ENCODE results near the gene STK32B. TPM values are rescaled to one million over a fixed set of nuclear protein-coding genes. Genes with fewer than 3 reads are reported as not detected.
"Not testable (repeated sequence)": the region's sequence is repeated elsewhere in the genome, so short reads cannot be mapped to it uniquely, and the experiment has no call there.

STK32B gene
- 3.4 and 3.5 TPM in 2 replicates for total RNA-seq
- long read RNA-seq, partial matches to known transcripts: 0 of 2 reads
- long read RNA-seq, other reads (novel, unspliced or antisense): 2 of 2 reads

DNA sequence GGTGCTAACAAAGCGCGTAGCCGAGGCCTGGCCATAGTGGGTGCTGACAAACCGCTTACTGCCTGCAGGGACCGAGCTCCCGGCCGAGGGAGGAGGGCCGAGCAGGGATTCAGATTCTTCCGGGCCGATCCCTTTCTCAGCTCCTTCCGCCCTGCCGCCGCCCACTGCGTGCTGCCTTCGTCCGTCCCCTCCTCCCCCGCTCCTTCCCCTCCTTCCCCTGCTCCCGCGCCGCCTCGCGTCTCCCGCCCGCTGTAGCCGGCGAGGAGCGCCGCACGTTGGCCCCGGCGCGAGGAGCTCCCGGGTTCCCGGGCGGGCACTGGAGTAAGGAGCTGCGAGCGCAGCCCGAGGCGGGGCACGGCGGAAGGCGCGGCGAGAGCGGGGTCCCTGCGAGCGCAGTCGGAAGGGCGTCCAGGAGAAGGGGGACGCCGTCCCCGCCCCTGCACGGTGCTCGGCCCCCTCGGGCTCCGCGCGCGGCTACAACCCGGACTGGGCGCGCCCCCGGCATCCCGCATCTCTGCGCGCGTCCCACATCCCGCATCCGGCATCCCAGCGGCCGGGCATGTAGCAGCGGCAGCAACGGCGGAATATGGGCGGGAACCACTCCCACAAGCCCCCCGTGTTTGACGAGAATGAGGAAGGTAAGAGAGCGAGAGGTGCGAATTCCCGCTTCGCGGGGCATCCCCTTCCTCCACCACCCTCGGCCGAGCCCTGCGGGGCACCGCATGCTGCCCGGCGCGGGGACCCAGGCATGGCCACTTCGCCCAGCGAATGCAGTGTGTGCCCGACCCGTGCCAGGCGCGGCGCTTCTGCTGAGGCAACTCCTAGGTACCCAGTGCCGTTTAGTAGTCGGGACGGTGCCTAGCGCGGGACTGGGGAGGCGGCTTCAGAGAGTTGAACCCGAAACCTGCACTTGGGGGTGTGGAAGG is at the start of gene STK32B:
TSS of gene STK32B (plus strand) at position 203 of the 926 bp plus-strand sequence.
- DNase-seq (ENCODE audit: low read depth, low spot score): peak; percentile 60
- Mint-ChIP-seq H3K27me3 (ENCODE audit: low read depth) (peaks cover 27% of the 10 kb centered on the region), H3K27ac (ENCODE audit: unreplicated experiment) (peak within 1 kb of the TSS; percentile 83), H3K4me3 (peak within 1 kb of the TSS; percentile 87), H3K36me3 (ENCODE audit: low read depth) (no peaks in the 10 kb centered on the region), H3K9me3 (no peaks in the 10 kb centered on the region), H3K4me1 (peaks cover 12% of the 10 kb centered on the region)
- TF ChIP-seq, protein P1, sequence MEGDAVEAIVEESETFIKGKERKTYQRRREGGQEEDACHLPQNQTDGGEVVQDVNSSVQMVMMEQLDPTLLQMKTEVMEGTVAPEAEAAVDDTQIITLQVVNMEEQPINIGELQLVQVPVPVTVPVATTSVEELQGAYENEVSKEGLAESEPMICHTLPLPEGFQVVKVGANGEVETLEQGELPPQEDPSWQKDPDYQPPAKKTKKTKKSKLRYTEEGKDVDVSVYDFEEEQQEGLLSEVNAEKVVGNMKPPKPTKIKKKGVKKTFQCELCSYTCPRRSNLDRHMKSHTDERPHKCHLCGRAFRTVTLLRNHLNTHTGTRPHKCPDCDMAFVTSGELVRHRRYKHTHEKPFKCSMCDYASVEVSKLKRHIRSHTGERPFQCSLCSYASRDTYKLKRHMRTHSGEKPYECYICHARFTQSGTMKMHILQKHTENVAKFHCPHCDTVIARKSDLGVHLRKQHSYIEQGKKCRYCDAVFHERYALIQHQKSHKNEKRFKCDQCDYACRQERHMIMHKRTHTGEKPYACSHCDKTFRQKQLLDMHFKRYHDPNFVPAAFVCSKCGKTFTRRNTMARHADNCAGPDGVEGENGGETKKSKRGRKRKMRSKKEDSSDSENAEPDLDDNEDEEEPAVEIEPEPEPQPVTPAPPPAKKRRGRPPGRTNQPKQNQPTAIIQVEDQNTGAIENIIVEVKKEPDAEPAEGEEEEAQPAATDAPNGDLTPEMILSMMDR (conservative IDR thresholded peaks at IDR 0.05): no peak

- not testable (repeated sequence) for H3K4me1 Mint-ChIP-seq; H3K27ac Mint-ChIP-seq (ENCODE audit: unreplicated experiment); H3K9me3 Mint-ChIP-seq; DNase-seq (ENCODE audit: low read depth, low spot score); H3K36me3 Mint-ChIP-seq (ENCODE audit: low read depth); H3K4me3 Mint-ChIP-seq
- peaks cover 10% of the 10 kb centered on the region for H3K27me3 Mint-ChIP-seq (ENCODE audit: low read depth)
Measured at GRCh38 chr4:5001641-5002040, 49.6 kb upstream of the STK32B start.

DNA sequence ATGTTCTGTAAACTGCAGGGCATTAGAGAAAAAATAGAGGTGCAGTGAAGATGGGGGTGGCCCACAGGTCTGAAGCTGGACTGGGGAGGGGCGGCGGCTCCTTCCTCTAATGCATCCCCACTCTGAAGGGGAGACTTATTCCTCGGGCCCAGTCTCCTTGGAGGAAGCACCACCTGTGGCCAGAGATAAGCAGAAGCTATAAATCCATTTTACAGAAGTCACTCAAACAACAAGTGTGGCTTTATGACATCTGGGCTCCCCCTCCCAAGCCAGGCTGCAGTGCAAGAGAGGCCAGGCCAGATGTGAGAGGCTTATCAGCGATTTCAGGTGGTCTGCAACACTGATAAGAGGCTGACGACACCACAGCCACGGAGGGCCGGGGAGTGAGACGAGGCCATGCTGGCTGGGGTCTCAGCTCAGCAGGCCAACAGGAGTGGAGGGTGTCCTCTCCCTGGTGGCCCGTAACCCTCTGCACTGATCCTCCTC is 47.9 kb upstream of the STK32B start:
- H3K9me3 Mint-ChIP-seq: no peaks in the 10 kb centered on the region

GRCh38 chr4:5003918-5004317 is 47.4 kb upstream of the STK32B start:
- TF ChIP-seq, protein P1 (conservative IDR thresholded peaks at IDR 0.05): no peak
- Mint-ChIP-seq H3K27ac (ENCODE audit: unreplicated experiment) (no peak overlapping the region), H3K4me3 (no peak overlapping the region), H3K9me3 (no peaks in the 10 kb centered on the region), H3K4me1 (no peaks in the 10 kb centered on the region), H3K27me3 (ENCODE audit: low read depth) (peaks cover 8% of the 10 kb centered on the region), H3K36me3 (ENCODE audit: low read depth) (no peaks in the 10 kb centered on the region)
- DNase-seq (ENCODE audit: low read depth, low spot score): no peak

More for the DNA sequence above, 47.9 kb upstream of the STK32B start:
- Mint-ChIP-seq H3K36me3 (ENCODE audit: low read depth) (no peaks in the 10 kb centered on the region), H3K4me1 (no peaks in the 10 kb centered on the region), H3K27me3 (ENCODE audit: low read depth) (peaks cover 8% of the 10 kb centered on the region), H3K4me3 (no peak overlapping the region), H3K27ac (ENCODE audit: unreplicated experiment) (no peak overlapping the region)
- TF ChIP-seq, protein P1 (conservative IDR thresholded peaks at IDR 0.05): no peak
- no peak for DNase-seq (ENCODE audit: low read depth, low spot score)

DNA sequence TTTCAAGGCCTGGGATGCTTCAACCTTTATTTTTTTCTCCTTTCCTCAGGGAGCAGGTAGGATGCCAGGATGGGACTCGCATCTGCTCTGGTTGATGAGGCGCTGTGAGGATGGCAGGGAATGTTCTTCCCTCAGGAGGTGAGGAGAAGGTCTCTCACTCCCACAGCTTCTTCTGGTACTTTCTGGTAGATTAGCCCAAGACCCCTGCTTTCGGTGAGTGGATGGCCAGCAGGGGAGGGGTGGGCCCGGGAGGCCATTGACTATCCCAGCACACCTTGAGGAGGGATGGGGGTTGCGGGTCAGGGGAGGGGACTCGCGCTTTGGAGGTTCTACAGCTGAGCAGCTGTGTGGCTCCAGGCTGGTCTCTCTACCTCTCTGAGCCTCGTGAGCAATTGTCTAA is 46.8 kb upstream of the STK32B start:
- TF ChIP-seq, protein P1 (conservative IDR thresholded peaks at IDR 0.05): no peak
- DNase-seq (ENCODE audit: low read depth, low spot score): no peak
- Mint-ChIP-seq H3K4me3 (no peak overlapping the region), H3K27me3 (ENCODE audit: low read depth) (peaks cover 8% of the 10 kb centered on the region), H3K4me1 (no peaks in the 10 kb centered on the region), H3K9me3 (no peaks in the 10 kb centered on the region), H3K36me3 (ENCODE audit: low read depth) (no peaks in the 10 kb centered on the region), H3K27ac (ENCODE audit: unreplicated experiment) (no peak overlapping the region)

GRCh38 chr4:5006932-5007331 is 44.3 kb upstream of the STK32B start:
- H3K27me3 Mint-ChIP-seq (ENCODE audit: low read depth): peaks cover 12% of the 10 kb centered on the region
- not testable (repeated sequence) for DNase-seq (ENCODE audit: low read depth, low spot score); H3K9me3 Mint-ChIP-seq; H3K4me1 Mint-ChIP-seq; H3K27ac Mint-ChIP-seq (ENCODE audit: unreplicated experiment); H3K4me3 Mint-ChIP-seq; H3K36me3 Mint-ChIP-seq (ENCODE audit: low read depth)

All from neural crest cell (in vitro differentiated cells).